H9 (cell line): Measurements from ENCODE around the gene ATAD5. TPM values are rescaled to one million over a fixed set of nuclear protein-coding genes. Genes with fewer than 3 reads are reported as not detected.

ENCODE experiments used
- DNase-seq: peaks from one replicate; pipeline ENCODE4 v3.0.0-alpha.2; 2017
- H2AFZ ChIP-seq: one replicate; pipeline ENCODE4 v1.6.1; 2013; ENCODE audit warnings: mild to moderate bottlenecking, low read length, control low read depth, moderate library complexity
- H2AK5ac ChIP-seq: 2 replicates; pipeline ENCODE4 v1.6.1; 2013; ENCODE audit warnings: low read length, control low read depth, mixed read lengths; ENCODE audit not compliant: insufficient read length
- H2BK120ac ChIP-seq: one replicate; pipeline ENCODE4 v1.6.1; 2013; ENCODE audit warnings: low read depth, mild to moderate bottlenecking, low read length, control low read depth, inconsistent platforms; ENCODE audit not compliant: poor library complexity, severe bottlenecking
- H2BK12ac ChIP-seq: 2 replicates; pipeline ENCODE4 v1.6.1; 2013; ENCODE audit warnings: low read length, control low read depth, mixed read lengths, low read depth; ENCODE audit not compliant: insufficient read length
- H2BK15ac ChIP-seq: 2 replicates; pipeline ENCODE4 v1.6.1; 2013; ENCODE audit warnings: low read depth, low read length, control low read depth
- H2BK20ac ChIP-seq: one replicate; pipeline ENCODE4 v1.6.1; 2013; ENCODE audit warnings: low read depth, mild to moderate bottlenecking, low read length, control low read depth, inconsistent platforms; ENCODE audit not compliant: poor library complexity, severe bottlenecking
- H2BK5ac ChIP-seq: 2 replicates; pipeline ENCODE4 v1.6.1; 2013; ENCODE audit warnings: low read length, control low read depth, mixed read lengths; ENCODE audit not compliant: insufficient read length
- H3K14ac ChIP-seq: 2 replicates; pipeline ENCODE4 v1.6.1; 2013; ENCODE audit warnings: low read length, control low read depth; ENCODE audit not compliant: insufficient read depth
- H3K18ac ChIP-seq: 2 replicates; pipeline ENCODE4 v1.6.1; 2013; ENCODE audit warnings: low read depth, mild to moderate bottlenecking, mixed read lengths, low read length, control low read depth; ENCODE audit not compliant: insufficient read length
- H3K23ac ChIP-seq: 2 replicates; pipeline ENCODE4 v1.6.1; 2013; ENCODE audit warnings: low read length, control low read depth, mixed read lengths, low read depth; ENCODE audit not compliant: insufficient read length
- H3K23me2 ChIP-seq: 2 replicates; pipeline ENCODE4 v1.6.1; 2013; ENCODE audit warnings: low read depth, mild to moderate bottlenecking, mixed read lengths, low read length, control low read depth; ENCODE audit not compliant: insufficient read length, poor library complexity, severe bottlenecking
- H3K27ac ChIP-seq: 2 replicates; pipeline ENCODE4 v1.5.1; 2013; ENCODE audit warnings: low read length, control low read depth, mixed read lengths, low read depth; ENCODE audit not compliant: insufficient read length
- H3K27me3 ChIP-seq: 2 replicates; pipeline ENCODE4 v1.6.1; 2013; ENCODE audit warnings: low read length, control low read depth, inconsistent platforms; ENCODE audit not compliant: insufficient read depth
- H3K4ac ChIP-seq: 2 replicates; pipeline ENCODE4 v1.6.1; 2013; ENCODE audit warnings: low read depth, mild to moderate bottlenecking, control low read depth, inconsistent platforms, low read length, moderate library complexity
- H3K4me1 ChIP-seq: 2 replicates; pipeline ENCODE4 v1.6.1; 2013; ENCODE audit warnings: low read length, control low read depth, inconsistent platforms; ENCODE audit not compliant: insufficient read depth
- H3K4me2 ChIP-seq: 2 replicates; pipeline ENCODE4 v1.6.1; 2013; ENCODE audit warnings: low read length, control low read depth, mixed read lengths; ENCODE audit not compliant: insufficient read length, insufficient read depth
- H3K56ac ChIP-seq: 2 replicates; pipeline ENCODE4 v1.6.1; 2013; ENCODE audit warnings: low read depth, mild to moderate bottlenecking, mixed read lengths, low read length, control low read depth; ENCODE audit not compliant: insufficient read length
- H3K79me1 ChIP-seq: 2 replicates; pipeline ENCODE4 v1.6.1; 2013; ENCODE audit warnings: low read depth, mild to moderate bottlenecking, moderate library complexity, low read length, control low read depth, inconsistent platforms; ENCODE audit not compliant: insufficient read depth, poor library complexity, severe bottlenecking
- H3K79me2 ChIP-seq: 2 replicates; pipeline ENCODE4 v1.6.1; 2013; ENCODE audit warnings: low read length, control low read depth, inconsistent platforms; ENCODE audit not compliant: insufficient read depth
- H3K9ac ChIP-seq: 2 replicates; pipeline ENCODE4 v1.6.1; 2013; ENCODE audit warnings: low read length, control low read depth, mixed read lengths; ENCODE audit not compliant: insufficient read length; ENCODE audit errors: extremely low read depth
- H3K9me3 ChIP-seq: one replicate; pipeline ENCODE4 v1.6.1; 2013; ENCODE audit warnings: low read depth, low read length, inconsistent platforms; ENCODE audit not compliant: control insufficient read depth
- H3T11ph ChIP-seq: one replicate; pipeline ENCODE4 v1.6.1; 2013; ENCODE audit warnings: mild to moderate bottlenecking, low read length, control low read depth, inconsistent platforms
- H4K20me1 ChIP-seq: one replicate; pipeline ENCODE4 v1.6.1; 2013; ENCODE audit not compliant: control insufficient read depth, insufficient read length, insufficient read depth
- H4K5ac ChIP-seq: 2 replicates; pipeline ENCODE4 v1.6.1; 2013; ENCODE audit warnings: low read depth, mild to moderate bottlenecking, mixed read lengths, low read length, control low read depth; ENCODE audit not compliant: insufficient read length
- H4K8ac ChIP-seq: replicated peaks from 2 replicates; pipeline ENCODE4 v1.6.1; 2013; ENCODE audit warnings: low read length, control low read depth, mixed read lengths, low read depth; ENCODE audit not compliant: insufficient read length
- H4K91ac ChIP-seq: 2 replicates; pipeline ENCODE4 v1.6.1; 2013; ENCODE audit warnings: low read depth, mild to moderate bottlenecking, moderate library complexity, mixed read lengths, low read length, control low read depth; ENCODE audit not compliant: insufficient read length
- H3K27ac Mint-ChIP-seq, 3 experiments: 2 replicates in 2 of 3; 3 replicates in 1 of 3; pipeline ENCODE4 v1.8.0; 2020 to 2021; ENCODE audit warnings: mixed read lengths in 3 of 3, mild to moderate bottlenecking in 1 of 3, moderate library complexity in 1 of 3
- H3K27me3 Mint-ChIP-seq: 2 replicates; pipeline ENCODE4 v1.8.0; 2021; ENCODE audit warnings: low read depth, mild to moderate bottlenecking, moderate library complexity, mixed read lengths
- H3K36me3 Mint-ChIP-seq, 3 experiments: 2 replicates in 2 of 3; 3 replicates in 1 of 3; pipeline ENCODE4 v1.8.0; 2020 to 2021; ENCODE audit warnings: low read depth in 3 of 3, mixed read lengths in 3 of 3; ENCODE audit not compliant: insufficient read depth in 1 of 3
- H3K4me1 Mint-ChIP-seq, 2 experiments: 2 replicates each; pipeline ENCODE4 v1.8.0; 2020; ENCODE audit warnings: mixed read lengths in 2 of 2
- H3K4me3 Mint-ChIP-seq, 2 experiments: 2 replicates in 1 of 2; 3 replicates in 1 of 2; pipeline ENCODE4 v1.8.0; 2020 to 2021; ENCODE audit warnings: mild to moderate bottlenecking in 2 of 2, mixed read lengths in 2 of 2, moderate library complexity in 1 of 2
- H3K9me3 Mint-ChIP-seq, 2 experiments: 2 replicates in 1 of 2; 3 replicates in 1 of 2; pipeline ENCODE4 v1.8.0; 2020; ENCODE audit warnings: mild to moderate bottlenecking in 2 of 2, mixed read lengths in 2 of 2, moderate library complexity in 1 of 2
- CTCF ChIP-seq: fragments of 200-600 bp; sonication (generic); conservative IDR thresholded peaks from 3 replicates; pipeline ENCODE4 v1.8.0; 2021; ENCODE audit warnings: antibody characterized with exemption, mild to moderate bottlenecking
- WGBS: extraction: QIAGEN DNeasy Blood & Tissue Kit; methylation state at CpG from one replicate; pipeline ENCODE4 v1.1.7; 2013; ENCODE audit warnings: missing lambda C conversion rate, low lambda C conversion rate, mixed read lengths; ENCODE audit not compliant: insufficient read length; ENCODE audit errors: extremely low coverage; 5-methylcytosine and 5-hydroxymethylcytosine counted together
- total RNA-seq: library from RNA; stranded (reverse); gene quantifications from 2 replicates; pipeline ENCODE4 v1.2.1, GENCODE V29; 2021

Gene ATAD5
- total RNA-seq, 1 experiment from 2014 or later = 27.0 TPM

- H3K4me3 Mint-ChIP-seq = no peak overlapping the region; a peak in 1 of 5 replicates
- H3K27ac Mint-ChIP-seq = no peak overlapping the region
- WGBS = no CpG with 5 or more reads among the region's 1 CpG
Observed at GRCh38 chr17:30864636-30865035, 32.9 kb downstream of the ATAD5 start.

More at GRCh38 chr17:30864636-30865035, 32.9 kb downstream of the ATAD5 start:
- no peak overlapping the region for H3K18ac ChIP-seq
- no peak overlapping the region for H2AFZ ChIP-seq
- no peaks in the 10 kb centered on the region for H3K79me2 ChIP-seq
- H3K23ac ChIP-seq = no peak overlapping the region
- no peak overlapping the region for H2BK20ac ChIP-seq
- TF ChIP-seq CTCF = no peak
- no peak overlapping the region for H3K4ac ChIP-seq
- no peak overlapping the region for H4K8ac ChIP-seq
- no peak for DNase-seq
- no peak overlapping the region for H2BK5ac ChIP-seq
- H3K4me2 ChIP-seq = no peak overlapping the region
- no peaks in the 10 kb centered on the region for H3K9me3 ChIP-seq
- no peak overlapping the region for H2AK5ac ChIP-seq
- H3K9me3 Mint-ChIP-seq = no peaks in the 10 kb centered on the region
- H3K79me1 ChIP-seq = no peaks in the 10 kb centered on the region
- no peaks in the 10 kb centered on the region for H3K23me2 ChIP-seq
- no peak overlapping the region for H2BK12ac ChIP-seq
- no peak overlapping the region for H3K14ac ChIP-seq
- no peak overlapping the region for H3K27ac ChIP-seq
- H3T11ph ChIP-seq = no peak overlapping the region
- H4K5ac ChIP-seq = no peak overlapping the region
- H3K36me3 Mint-ChIP-seq = peaks cover 27 to 68% (median 59%) of the 10 kb centered on the region in 3 experiments; a peak in 6 of 7 replicates
- H3K27me3 Mint-ChIP-seq = no peaks in the 10 kb centered on the region
- H3K27me3 ChIP-seq = no peaks in the 10 kb centered on the region
- H4K91ac ChIP-seq = no peak overlapping the region
- H3K4me1 Mint-ChIP-seq = no peaks in the 10 kb centered on the region
- no peaks in the 10 kb centered on the region for H3K4me1 ChIP-seq
- no peak overlapping the region for H2BK120ac ChIP-seq
- no peak overlapping the region for H2BK15ac ChIP-seq
- no peak overlapping the region for H3K9ac ChIP-seq
- no peak overlapping the region for H3K56ac ChIP-seq
- H4K20me1 ChIP-seq = no peaks in the 10 kb centered on the region
